Activated naive CD8-positive, alpha-beta T cell treated with anti-CD3 and anti-CD28 coated beads, Interleukin-2, amount 50 U/mL, for 16 hours (primary cell): Measurements from ENCODE around the gene EHMT1.
"Not testable (repeated sequence)": the region's sequence is repeated elsewhere in the genome, so short reads cannot be mapped to it uniquely, and the experiment has no call there.

Experiments
- DNase-seq: peaks from one replicate; pipeline ENCODE4 v3.0.0-alpha.2; 2020; ENCODE audit warnings: low read depth, low spot score

EHMT1 gene

DNA sequence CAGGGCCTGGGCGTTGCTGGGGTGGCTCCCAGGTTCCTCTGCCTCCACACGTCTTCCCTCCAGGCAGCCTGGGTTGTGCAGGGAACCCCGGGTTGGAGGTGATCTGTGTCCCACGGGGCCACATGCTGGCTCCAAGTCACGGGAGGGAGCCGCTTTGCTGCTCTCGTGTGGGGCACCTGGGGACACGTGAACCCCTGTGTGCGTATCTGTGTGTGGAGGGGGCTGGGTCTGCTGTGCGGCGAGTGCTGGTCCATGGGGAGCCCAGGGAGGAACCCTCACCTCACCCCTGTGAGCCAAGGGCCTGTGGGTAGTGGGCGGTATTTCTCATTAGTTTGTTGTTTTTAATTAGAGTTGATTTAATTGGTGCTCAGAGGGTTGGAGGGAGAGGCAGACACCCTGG is 266.3 kb downstream of the EHMT1 start:
- not testable (repeated sequence) for DNase-seq
